Measurements from ENCODE around the gene HPCAL1.

HPCAL1 gene

DNA sequence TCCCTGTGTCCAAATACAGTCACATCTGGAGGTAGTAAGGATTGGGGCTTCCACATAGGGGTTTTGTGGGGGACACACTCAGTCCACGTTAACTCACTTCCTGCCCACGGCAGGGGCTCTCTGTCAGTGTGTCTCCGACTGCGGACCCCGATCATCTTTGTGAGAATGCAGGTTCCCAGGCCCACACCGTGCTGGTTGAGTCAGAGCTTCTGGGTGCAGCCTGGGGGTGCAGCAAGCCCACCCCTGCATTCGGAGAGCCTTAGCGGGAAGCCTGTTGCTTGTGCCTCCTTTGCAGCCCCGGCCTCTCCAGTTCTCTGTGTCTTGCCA lies 28.0 kb downstream of the HPCAL1 start:
- no peak; the same call in 2 of the 3 replicates for ATAC-seq (ENCODE audit: low read depth)
- TF ChIP-seq, protein P1, sequence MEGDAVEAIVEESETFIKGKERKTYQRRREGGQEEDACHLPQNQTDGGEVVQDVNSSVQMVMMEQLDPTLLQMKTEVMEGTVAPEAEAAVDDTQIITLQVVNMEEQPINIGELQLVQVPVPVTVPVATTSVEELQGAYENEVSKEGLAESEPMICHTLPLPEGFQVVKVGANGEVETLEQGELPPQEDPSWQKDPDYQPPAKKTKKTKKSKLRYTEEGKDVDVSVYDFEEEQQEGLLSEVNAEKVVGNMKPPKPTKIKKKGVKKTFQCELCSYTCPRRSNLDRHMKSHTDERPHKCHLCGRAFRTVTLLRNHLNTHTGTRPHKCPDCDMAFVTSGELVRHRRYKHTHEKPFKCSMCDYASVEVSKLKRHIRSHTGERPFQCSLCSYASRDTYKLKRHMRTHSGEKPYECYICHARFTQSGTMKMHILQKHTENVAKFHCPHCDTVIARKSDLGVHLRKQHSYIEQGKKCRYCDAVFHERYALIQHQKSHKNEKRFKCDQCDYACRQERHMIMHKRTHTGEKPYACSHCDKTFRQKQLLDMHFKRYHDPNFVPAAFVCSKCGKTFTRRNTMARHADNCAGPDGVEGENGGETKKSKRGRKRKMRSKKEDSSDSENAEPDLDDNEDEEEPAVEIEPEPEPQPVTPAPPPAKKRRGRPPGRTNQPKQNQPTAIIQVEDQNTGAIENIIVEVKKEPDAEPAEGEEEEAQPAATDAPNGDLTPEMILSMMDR (IDR thresholded peaks at IDR 0.05; ENCODE audit: poor library complexity, severe bottlenecking): no peak
- H3K36me3 ChIP-seq (ENCODE audit: low read depth): peaks cover 3% of the 10 kb centered on the region; the same call in 1 of the 2 replicates
- DNase-seq (ENCODE audit: low spot score): no peak
- H3K4me3 ChIP-seq (ENCODE audit: severe bottlenecking): no peak overlapping the region
- peak overlapping the region; percentile 31 for H3K27ac ChIP-seq (ENCODE audit: poor library complexity, severe bottlenecking)
- H3K4me1 ChIP-seq (ENCODE audit: insufficient read depth, poor library complexity, severe bottlenecking): peaks cover 9% of the 10 kb centered on the region
- H3K27me3 ChIP-seq (ENCODE audit: insufficient read depth, poor library complexity, severe bottlenecking): no peaks in the 10 kb centered on the region
- H3K9me3 ChIP-seq (ENCODE audit: severe bottlenecking): no peaks in the 10 kb centered on the region

DNA sequence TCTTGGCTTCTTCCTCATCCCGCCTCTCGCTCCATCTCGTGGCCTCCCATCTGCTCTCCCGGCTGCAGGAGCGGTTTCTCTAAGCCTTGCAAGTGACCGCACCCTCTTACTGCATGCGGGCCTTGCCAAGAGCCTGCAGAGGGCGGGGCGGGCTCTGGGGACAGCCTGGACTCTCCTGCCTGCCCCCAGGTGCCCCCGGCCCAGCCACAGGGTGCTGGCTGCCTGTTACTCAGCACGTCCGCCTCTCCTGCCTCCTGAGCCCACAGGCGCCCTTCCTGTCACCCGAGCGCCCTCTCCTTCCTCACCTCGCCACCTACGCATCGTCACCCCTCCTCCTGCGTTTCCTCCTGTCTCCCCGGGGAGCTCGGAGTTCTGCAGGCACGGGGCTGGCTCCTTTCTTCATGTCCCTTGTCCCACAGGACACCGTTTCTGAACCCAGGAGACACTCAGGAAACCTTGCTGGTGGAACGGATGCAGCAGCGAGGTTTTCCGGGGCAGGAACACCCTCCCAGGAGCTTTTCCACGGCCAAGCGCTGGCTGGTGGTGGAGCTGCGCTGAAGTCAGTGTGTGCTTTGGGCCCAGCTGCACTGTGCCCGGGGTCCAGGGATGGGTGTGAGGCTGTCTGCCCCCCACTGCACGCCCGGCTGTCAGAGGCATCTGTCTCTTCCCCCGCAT lies 28.5 kb downstream of the HPCAL1 start:
- DNase-seq (ENCODE audit: low spot score) (no peak), ATAC-seq (ENCODE audit: low read depth) (peak; percentile 23; the same call in 2 of the 3 replicates)
- TF ChIP-seq, protein P1 (IDR thresholded peaks at IDR 0.05; ENCODE audit: poor library complexity, severe bottlenecking): no peak

DNA sequence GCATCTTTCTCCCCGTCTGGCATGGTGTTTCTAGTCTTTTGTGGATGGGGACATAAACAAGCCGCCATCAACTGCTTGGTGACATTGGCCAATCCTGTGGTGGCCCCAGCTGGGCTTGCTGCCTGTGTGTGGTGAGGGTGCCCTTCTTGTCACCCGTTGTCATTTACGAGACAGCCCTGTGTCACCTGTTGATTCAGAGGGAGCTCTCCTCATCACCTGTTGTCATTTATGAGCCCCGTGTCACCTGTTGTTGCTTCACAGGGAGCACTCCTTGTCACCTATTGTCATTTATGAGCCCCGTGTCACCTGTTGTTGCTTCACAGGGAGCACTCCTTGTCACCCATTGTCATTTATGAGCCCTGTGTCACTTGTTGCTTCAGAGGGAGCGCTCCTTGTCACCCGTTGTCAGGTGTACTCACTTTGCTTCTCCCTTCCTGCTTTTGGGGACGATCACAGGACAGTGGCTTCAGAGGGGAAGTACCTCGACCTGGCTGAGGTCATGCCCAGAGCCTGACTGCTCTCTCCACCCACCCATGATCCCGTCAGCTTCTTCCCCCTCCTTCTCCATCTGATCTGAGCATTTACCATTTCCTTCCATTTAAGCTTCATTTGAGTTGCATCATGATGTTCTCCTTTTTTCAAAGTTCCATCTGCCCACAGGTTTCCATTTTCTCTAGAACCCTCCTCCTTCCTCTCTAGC lies 29.1 kb downstream of the HPCAL1 start:
- Histone ChIP-seq H3K4me1 (ENCODE audit: insufficient read depth, poor library complexity, severe bottlenecking) (peaks cover 9% of the 10 kb centered on the region), H3K9me3 (ENCODE audit: severe bottlenecking) (no peaks in the 10 kb centered on the region), H3K36me3 (ENCODE audit: low read depth) (peaks cover 3% of the 10 kb centered on the region; the same call in 1 of the 2 replicates), H3K27me3 (ENCODE audit: insufficient read depth, poor library complexity, severe bottlenecking) (no peaks in the 10 kb centered on the region), H3K4me3 (ENCODE audit: severe bottlenecking) (no peak overlapping the region), H3K27ac (ENCODE audit: poor library complexity, severe bottlenecking) (no peak overlapping the region)
- TF ChIP-seq, protein P1 (IDR thresholded peaks at IDR 0.05; ENCODE audit: poor library complexity, severe bottlenecking): no peak
- no peak for ATAC-seq (ENCODE audit: low read depth)
- no peak for DNase-seq (ENCODE audit: low spot score)

More for the DNA sequence above, 28.5 kb downstream of the HPCAL1 start:
- H3K4me3 ChIP-seq (ENCODE audit: severe bottlenecking): no peak overlapping the region
- no peaks in the 10 kb centered on the region for H3K27me3 ChIP-seq (ENCODE audit: insufficient read depth, poor library complexity, severe bottlenecking)
- H3K4me1 ChIP-seq (ENCODE audit: insufficient read depth, poor library complexity, severe bottlenecking): peaks cover 9% of the 10 kb centered on the region
- peaks cover 3% of the 10 kb centered on the region; the same call in 1 of the 2 replicates for H3K36me3 ChIP-seq (ENCODE audit: low read depth)
- H3K9me3 ChIP-seq (ENCODE audit: severe bottlenecking): no peaks in the 10 kb centered on the region
- H3K27ac ChIP-seq (ENCODE audit: poor library complexity, severe bottlenecking): peak overlapping the region; percentile 31

DNA sequence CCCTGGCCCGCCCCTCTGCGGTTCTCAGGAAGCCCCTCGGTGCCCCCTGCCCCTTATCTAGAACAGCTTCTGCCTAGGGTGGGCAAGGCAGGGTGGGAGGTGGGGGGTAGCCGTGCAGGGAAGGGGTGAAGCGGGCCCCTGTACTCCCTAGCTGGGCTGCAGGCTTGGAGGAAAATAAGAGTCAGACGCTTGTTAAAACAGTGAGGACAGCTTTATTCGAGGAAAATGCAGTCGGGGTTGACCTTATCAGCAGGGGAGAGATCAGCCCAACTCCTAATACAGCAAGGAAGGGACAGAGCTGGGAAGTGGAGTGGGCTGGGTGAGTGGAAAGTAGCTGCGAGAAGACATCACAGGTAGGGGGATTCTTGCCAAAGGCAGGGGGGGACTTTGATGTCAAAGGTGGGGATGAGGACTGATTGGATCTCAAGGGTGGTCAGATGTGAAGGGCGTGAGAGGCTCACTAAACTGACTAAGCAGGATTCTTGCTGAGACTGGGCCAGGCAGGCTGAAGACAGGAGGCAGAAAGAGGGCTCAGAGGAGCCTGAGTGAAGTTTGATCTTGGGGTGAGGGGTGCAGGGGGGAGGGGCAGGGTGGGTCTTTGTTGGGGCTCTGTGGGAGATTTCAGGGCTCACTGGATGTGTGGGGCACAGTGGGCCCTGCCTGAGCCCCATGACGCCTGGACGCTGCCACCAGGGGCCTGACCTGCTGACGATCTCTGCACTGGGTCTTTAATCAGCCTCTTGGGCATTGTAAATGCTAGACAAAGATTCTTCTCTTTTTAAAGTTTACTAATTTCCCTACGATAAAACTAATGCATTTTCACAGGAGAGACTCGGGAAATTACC lies 29.9 kb downstream of the HPCAL1 start:
- Histone ChIP-seq H3K4me1 (ENCODE audit: insufficient read depth, poor library complexity, severe bottlenecking) (peaks cover 9% of the 10 kb centered on the region), H3K27me3 (ENCODE audit: insufficient read depth, poor library complexity, severe bottlenecking) (no peaks in the 10 kb centered on the region), H3K9me3 (ENCODE audit: severe bottlenecking) (no peaks in the 10 kb centered on the region), H3K36me3 (ENCODE audit: low read depth) (peaks cover 3% of the 10 kb centered on the region; the same call in 1 of the 2 replicates), H3K4me3 (ENCODE audit: severe bottlenecking) (no peak overlapping the region), H3K27ac (ENCODE audit: poor library complexity, severe bottlenecking) (no peak overlapping the region)
- DNase-seq (ENCODE audit: low spot score) (no peak), ATAC-seq (ENCODE audit: low read depth) (no peak)
- TF ChIP-seq, protein P1 (IDR thresholded peaks at IDR 0.05; ENCODE audit: poor library complexity, severe bottlenecking): no peak
